ENCODE measurements around the gene FAM222A. TPM values are rescaled to one million over a fixed set of nuclear protein-coding genes. Genes with fewer than 3 reads are reported as not detected.

The FAM222A gene
- total and polyA plus RNA-seq, 2 of the 4 experiments (the other 2 are of a cell fraction): under 0.01 to 0.32 TPM

DNA sequence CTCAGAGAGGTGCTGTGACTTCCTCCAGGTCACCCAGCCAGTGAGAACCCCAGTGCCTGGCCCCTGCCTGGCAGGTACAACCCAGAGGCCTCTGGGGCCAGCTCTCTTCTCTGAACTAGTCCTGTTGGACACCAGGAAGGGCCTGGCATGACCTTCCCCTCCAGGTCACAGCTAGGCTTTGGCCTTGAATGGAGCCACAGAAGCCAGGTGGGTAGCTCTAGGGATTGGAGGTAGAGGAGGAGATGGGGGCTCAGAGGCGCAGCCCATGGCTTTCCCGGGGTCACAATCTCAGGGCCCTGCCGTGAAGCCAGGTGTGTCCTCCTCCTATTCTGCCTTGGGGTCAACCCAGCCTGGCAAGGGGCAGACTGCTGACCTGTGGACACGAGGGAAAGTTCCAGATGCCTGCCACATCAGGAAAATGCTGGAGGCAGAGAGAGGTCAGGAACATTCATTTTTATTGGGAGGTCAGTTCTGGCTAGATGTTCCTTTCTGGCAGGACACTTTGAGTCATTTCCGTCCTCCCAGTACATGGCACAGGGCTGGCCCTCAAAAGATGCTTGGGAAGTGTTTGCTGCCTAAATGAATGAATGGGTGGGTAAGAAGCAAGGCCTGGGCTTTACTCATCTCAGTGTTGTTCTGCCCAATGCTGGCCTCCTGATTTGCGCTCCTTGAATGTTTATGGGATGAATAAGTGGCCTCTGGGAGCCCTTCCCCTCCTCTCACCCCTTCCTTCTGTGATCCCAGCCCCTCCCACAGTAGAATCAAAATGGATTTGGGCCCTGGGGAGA lies 25.4 kb downstream of the FAM222A start (continued):
- no peak for TF ChIP-seq MAFK (IDR thresholded peaks at IDR 0.05; ENCODE audit: low read depth, low read length)

DNA sequence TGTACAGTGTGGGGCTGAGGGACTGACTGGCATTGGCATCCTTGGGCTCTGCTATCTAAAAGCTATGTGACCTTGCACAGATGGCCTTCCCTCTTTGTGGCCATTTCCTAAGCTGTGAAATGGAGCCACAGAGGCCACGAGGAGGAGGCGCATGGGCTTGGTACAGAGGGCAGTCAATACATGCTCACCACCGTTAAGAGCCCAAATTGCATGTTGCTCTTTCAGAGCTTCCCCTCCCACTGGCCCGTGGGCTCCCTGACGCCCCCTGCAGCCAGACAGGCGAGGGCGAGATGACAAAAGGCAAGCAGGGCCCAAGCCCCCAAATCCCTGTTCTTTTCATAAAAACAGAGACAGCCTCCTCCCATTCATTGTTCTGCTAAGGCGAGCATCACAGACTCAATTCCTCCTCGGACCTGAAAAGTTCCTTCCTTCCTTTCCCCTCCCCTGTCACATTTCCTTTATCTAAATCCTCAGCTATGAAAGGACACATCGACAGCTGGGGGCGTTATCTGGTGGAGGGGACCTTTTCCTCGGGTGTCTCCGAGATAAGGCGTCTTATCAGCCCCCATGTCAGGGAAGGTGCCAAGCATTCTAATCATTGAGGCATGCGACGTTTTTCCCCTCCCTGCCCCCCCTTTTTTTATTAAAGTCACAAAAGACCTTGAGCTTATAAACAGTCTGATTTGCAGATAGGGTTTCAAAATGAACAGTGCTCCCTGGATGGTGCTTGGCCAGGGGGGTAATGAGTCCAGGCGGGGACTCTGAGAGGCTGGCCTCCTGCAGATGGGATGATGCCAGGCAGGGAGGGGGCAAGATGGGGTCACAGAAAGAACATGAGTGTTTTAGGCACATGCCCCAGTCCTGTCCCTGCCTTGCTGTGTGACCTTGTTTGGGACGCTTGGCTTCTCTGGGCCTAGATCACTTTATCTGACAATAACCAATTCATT lies 26.4 kb downstream of the FAM222A start:
- Histone ChIP-seq H3K36me3 (ENCODE audit: control insufficient read depth, insufficient read depth, low read length) (no peaks in the 10 kb centered on the region), H3K56ac (ENCODE audit: extremely low read depth, insufficient read depth, low read length) (no peak overlapping the region), H4K91ac (ENCODE audit: insufficient read depth, low read depth, low read length) (no peak overlapping the region), H4K8ac (ENCODE audit: low read depth in 2 of 2, low read length in 2 of 2) (no peak overlapping the region), H2BK15ac (ENCODE audit: low read depth, low read length) (no peak overlapping the region), H3K9me1 (ENCODE audit: insufficient read depth, low read length) (peaks cover 7% of the 10 kb centered on the region; the same call in 1 of the 2 replicates), H3K9ac (ENCODE audit: low read depth, low read length) (no peak overlapping the region), H2BK120ac (ENCODE audit: low read depth, low read length) (no peak overlapping the region), H3K23ac (ENCODE audit: low read depth, low read length) (no peak overlapping the region), H3K14ac (replicated peaks; ENCODE audit: low read depth, low read length) (no peak overlapping the region), H3K9me3 (ENCODE audit: control insufficient read depth, insufficient read depth, low read length) (no peaks in the 10 kb centered on the region), H4K5ac (ENCODE audit: low read depth, low read length) (no peak overlapping the region), H3K4me1 (ENCODE audit: control insufficient read depth, insufficient read depth, low read length) (peaks cover 5% of the 10 kb centered on the region; the same call in 1 of the 2 replicates), H3K4me2 (ENCODE audit: low read depth, low read length) (no peak overlapping the region), H3K4ac (ENCODE audit: low read depth, low read length) (no peak overlapping the region), H3K4me3 (ENCODE audit: insufficient read depth, low read depth, low read length) (no peak overlapping the region), H3K27ac (ENCODE audit: insufficient read depth, low read length) (no peak overlapping the region), H4K20me1 (ENCODE audit: insufficient read depth, low read length) (no peaks in the 10 kb centered on the region), H3K79me1 (ENCODE audit: low read depth in 1 of 2, low read length in 2 of 2) (no peaks in the 10 kb centered on the region), H2BK20ac (ENCODE audit: low read depth, low read length) (no peak overlapping the region), H3K27me3 (ENCODE audit: control insufficient read depth, insufficient read depth, low read length) (peaks cover 14% of the 10 kb centered on the region; the same call in 1 of the 2 replicates), H2AFZ (replicated peaks; ENCODE audit: low read length, poor library complexity) (peak overlapping the region; percentile 24), H2BK5ac (ENCODE audit: low read depth, low read length, poor library complexity, severe bottlenecking) (no peak overlapping the region), H2AK5ac (ENCODE audit: low read depth, low read length) (no peak overlapping the region), H2AK9ac (replicated peaks; ENCODE audit: low read depth, low read length, poor library complexity) (no peak overlapping the region), H3K18ac (ENCODE audit: low read depth, low read length) (no peak overlapping the region)
- no CpG with 5 or more reads among the region's 18 CpGs for WGBS, 2 experiments (ENCODE audit: extremely low coverage in 2 of 2, insufficient read length in 1 of 2)
- ChIA-PET CTCF (interaction anchor here (1.1 kb wide), 1 partner anchor 26 kb away, joined by 3 read pairs; the partner anchor contains the start of gene FAM222A), POLR2A (ENCODE audit: unreplicated experiment) (no interaction called here)
- DNase-seq (no peak), ATAC-seq (ENCODE audit: low read depth) (no peak)
- in situ Hi-C loops (cut with MboI; ENCODE audit: low sequenced_read_pairs): no loop called here
- TF ChIP-seq MXI1 (IDR thresholded peaks at IDR 0.05; ENCODE audit: borderline replicate concordance, low read depth, low read length): no peak
- TF ChIP-seq, protein P1, sequence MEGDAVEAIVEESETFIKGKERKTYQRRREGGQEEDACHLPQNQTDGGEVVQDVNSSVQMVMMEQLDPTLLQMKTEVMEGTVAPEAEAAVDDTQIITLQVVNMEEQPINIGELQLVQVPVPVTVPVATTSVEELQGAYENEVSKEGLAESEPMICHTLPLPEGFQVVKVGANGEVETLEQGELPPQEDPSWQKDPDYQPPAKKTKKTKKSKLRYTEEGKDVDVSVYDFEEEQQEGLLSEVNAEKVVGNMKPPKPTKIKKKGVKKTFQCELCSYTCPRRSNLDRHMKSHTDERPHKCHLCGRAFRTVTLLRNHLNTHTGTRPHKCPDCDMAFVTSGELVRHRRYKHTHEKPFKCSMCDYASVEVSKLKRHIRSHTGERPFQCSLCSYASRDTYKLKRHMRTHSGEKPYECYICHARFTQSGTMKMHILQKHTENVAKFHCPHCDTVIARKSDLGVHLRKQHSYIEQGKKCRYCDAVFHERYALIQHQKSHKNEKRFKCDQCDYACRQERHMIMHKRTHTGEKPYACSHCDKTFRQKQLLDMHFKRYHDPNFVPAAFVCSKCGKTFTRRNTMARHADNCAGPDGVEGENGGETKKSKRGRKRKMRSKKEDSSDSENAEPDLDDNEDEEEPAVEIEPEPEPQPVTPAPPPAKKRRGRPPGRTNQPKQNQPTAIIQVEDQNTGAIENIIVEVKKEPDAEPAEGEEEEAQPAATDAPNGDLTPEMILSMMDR (conservative IDR thresholded peaks at IDR 0.05; ENCODE audit: low read depth, low read length): 0 out of 2 replicates have a peak, but pooled peaks have one; percentile 2
- TF ChIP-seq RCOR1 (IDR thresholded peaks at IDR 0.05; ENCODE audit: insufficient replicate concordance, low read length): no peak
- intact Hi-C loops (cut with micrococcal nuclease): no loop called here
- dilution Hi-C loops (cut with HindIII; ENCODE audit: low sequenced_read_pairs, unreplicated experiment): no loop called here
- no TSS peak for BruUV-seq (replicated peaks)
